ENCODE results near the gene POLE.

DNA sequence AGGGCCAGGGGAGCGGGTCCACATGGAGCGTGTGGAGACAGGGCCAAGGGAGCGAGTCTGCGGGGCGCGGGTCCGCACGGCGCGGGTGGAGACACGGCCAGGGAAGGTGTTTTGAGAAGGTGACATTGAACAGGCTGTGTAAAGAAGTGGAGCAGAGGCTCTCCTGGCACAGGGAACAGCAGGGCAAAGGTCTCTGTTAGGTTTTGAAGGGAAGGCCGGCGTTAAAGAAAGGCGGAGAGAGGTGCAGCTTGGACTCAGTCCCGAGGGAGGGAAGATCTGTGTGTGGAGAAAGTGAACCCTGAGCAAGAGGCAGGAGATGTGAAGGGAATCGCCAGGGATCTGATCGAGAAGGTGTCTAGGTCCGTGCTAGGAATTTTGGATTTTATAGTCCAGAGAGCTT lies 2.1 kb upstream of the POLE start:
- TF ChIP-seq, protein P1, sequence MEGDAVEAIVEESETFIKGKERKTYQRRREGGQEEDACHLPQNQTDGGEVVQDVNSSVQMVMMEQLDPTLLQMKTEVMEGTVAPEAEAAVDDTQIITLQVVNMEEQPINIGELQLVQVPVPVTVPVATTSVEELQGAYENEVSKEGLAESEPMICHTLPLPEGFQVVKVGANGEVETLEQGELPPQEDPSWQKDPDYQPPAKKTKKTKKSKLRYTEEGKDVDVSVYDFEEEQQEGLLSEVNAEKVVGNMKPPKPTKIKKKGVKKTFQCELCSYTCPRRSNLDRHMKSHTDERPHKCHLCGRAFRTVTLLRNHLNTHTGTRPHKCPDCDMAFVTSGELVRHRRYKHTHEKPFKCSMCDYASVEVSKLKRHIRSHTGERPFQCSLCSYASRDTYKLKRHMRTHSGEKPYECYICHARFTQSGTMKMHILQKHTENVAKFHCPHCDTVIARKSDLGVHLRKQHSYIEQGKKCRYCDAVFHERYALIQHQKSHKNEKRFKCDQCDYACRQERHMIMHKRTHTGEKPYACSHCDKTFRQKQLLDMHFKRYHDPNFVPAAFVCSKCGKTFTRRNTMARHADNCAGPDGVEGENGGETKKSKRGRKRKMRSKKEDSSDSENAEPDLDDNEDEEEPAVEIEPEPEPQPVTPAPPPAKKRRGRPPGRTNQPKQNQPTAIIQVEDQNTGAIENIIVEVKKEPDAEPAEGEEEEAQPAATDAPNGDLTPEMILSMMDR (IDR thresholded peaks at IDR 0.05), result no peak
- TF ChIP-seq POLR2A (IDR thresholded peaks at IDR 0.05), result no peak

Measured in thyroid gland (tissue), 4 donors.